ENCODE results near the gene EGFLAM. TPM values are rescaled to one million over a fixed set of nuclear protein-coding genes. Genes with fewer than 3 reads are reported as not detected.

The EGFLAM gene
- total and polyA plus RNA-seq, 2 donors (not counting 3 experiments of a cell fraction or from before 2014, with no cell fraction given) = 1.2 to 2.7 TPM

GRCh38 chr5:38259809-38260160 is 1.4 kb downstream of the EGFLAM start:
- no peak overlapping the region for H2AFZ ChIP-seq (ENCODE audit: low read depth, low read length)
- dilution Hi-C loops (cut with MboI; ENCODE audit: extremely low pct_ligation_motif_present, low sequenced_read_pairs) = no loop called here
- no peak for FAIRE-seq
- BruUV-seq (replicated peaks) = no TSS peak
- H3K27me3 ChIP-seq (ENCODE audit: control insufficient read depth in 2 of 2, insufficient read depth in 2 of 2, low read length in 2 of 2) = peaks cover 44 to 66% of the 10 kb centered on the region in 2 experiments
- H3K9me3 ChIP-seq (replicated peaks; ENCODE audit: control insufficient read depth, insufficient read depth, low read length) = no peaks in the 10 kb centered on the region
- intact Hi-C loops (cut with micrococcal nuclease) = no loop called here
- H4K20me1 ChIP-seq (replicated peaks; ENCODE audit: control insufficient read depth, extremely low read depth, insufficient read depth, low read length) = no peaks in the 10 kb centered on the region
- H3K4me3 ChIP-seq (replicated peaks in 1 of 3; ENCODE audit: insufficient read depth in 1 of 3, low read depth in 1 of 3, low read length in 3 of 3) = no peak overlapping the region
- CTCF ChIA-PET = interaction anchor here (1.0 kb wide), 1 partner anchor 11 kb away, joined by 3 read pairs; no protein-coding TSS in a partner anchor
- DNase-seq (ENCODE audit: low read depth, low spot score) = no peak
- POLR2A ChIA-PET = no interaction called here
- H3K79me2 ChIP-seq (ENCODE audit: control insufficient read depth, insufficient read depth, low read length) = no peaks in the 10 kb centered on the region
- H3K9ac ChIP-seq (replicated peaks; ENCODE audit: extremely low read depth, insufficient read depth, low read length) = no peak overlapping the region
- H3K4me2 ChIP-seq (ENCODE audit: insufficient read depth, low read length) = no peak overlapping the region
- H3K36me3 ChIP-seq (ENCODE audit: control insufficient read depth in 2 of 2, extremely low read depth in 1 of 2, insufficient read depth in 2 of 2, low read length in 2 of 2) = no peaks in the 10 kb centered on the region
- no peak for TF ChIP-seq FOS (IDR thresholded peaks at IDR 0.05; ENCODE audit: borderline replicate concordance, insufficient read depth, low read length)
- TF ChIP-seq MYC (IDR thresholded peaks at IDR 0.05; ENCODE audit: low read depth, low read length) = no peak
- no peak overlapping the region for H3K27ac ChIP-seq (ENCODE audit: insufficient read depth, low read depth, low read length)
- no peaks in the 10 kb centered on the region for H3K4me1 ChIP-seq (ENCODE audit: control insufficient read depth, extremely low read depth, insufficient read depth, low read length)
- no peaks in the 10 kb centered on the region for H3K9me1 ChIP-seq (replicated peaks; ENCODE audit: control insufficient read depth, extremely low read depth, insufficient read depth, low read length)

- FAIRE-seq (no peak), DNase-seq (ENCODE audit: low read depth, low spot score) (no peak)
- Histone ChIP-seq H3K27me3 (ENCODE audit: control insufficient read depth in 2 of 2, insufficient read depth in 2 of 2, low read length in 2 of 2) (peaks cover 28 to 41% of the 10 kb centered on the region in 2 experiments), H3K9ac (replicated peaks; ENCODE audit: extremely low read depth, insufficient read depth, low read length) (no peak overlapping the region), H3K4me1 (ENCODE audit: control insufficient read depth, extremely low read depth, insufficient read depth, low read length) (no peaks in the 10 kb centered on the region), H3K9me1 (replicated peaks; ENCODE audit: control insufficient read depth, extremely low read depth, insufficient read depth, low read length) (no peaks in the 10 kb centered on the region), H3K4me3 (replicated peaks in 1 of 3; ENCODE audit: insufficient read depth in 1 of 3, low read depth in 1 of 3, low read length in 3 of 3) (no peak overlapping the region), H3K27ac (ENCODE audit: insufficient read depth, low read depth, low read length) (no peak overlapping the region), H3K9me3 (replicated peaks; ENCODE audit: control insufficient read depth, insufficient read depth, low read length) (no peaks in the 10 kb centered on the region), H3K79me2 (ENCODE audit: control insufficient read depth, insufficient read depth, low read length) (no peaks in the 10 kb centered on the region), H2AFZ (ENCODE audit: low read depth, low read length) (no peak overlapping the region), H4K20me1 (replicated peaks; ENCODE audit: control insufficient read depth, extremely low read depth, insufficient read depth, low read length) (no peaks in the 10 kb centered on the region), H3K36me3 (ENCODE audit: control insufficient read depth in 2 of 2, extremely low read depth in 1 of 2, insufficient read depth in 2 of 2, low read length in 2 of 2) (no peaks in the 10 kb centered on the region), H3K4me2 (ENCODE audit: insufficient read depth, low read length) (no peak overlapping the region)
- dilution Hi-C loops (cut with MboI; ENCODE audit: extremely low pct_ligation_motif_present, low sequenced_read_pairs) = no loop called here
- ChIA-PET POLR2A (no interaction called here), CTCF (interaction anchor here (1.0 to 6.7 kb wide), 5 partner anchors 22 to 546 kb away, joined by 3 to 124 read pairs (median 3); no protein-coding TSS in a partner anchor)
- no TSS peak for BruUV-seq (replicated peaks)
- TF ChIP-seq MYC (IDR thresholded peaks at IDR 0.05; ENCODE audit: low read depth, low read length) (no peak), EZH2 (IDR thresholded peaks at IDR 0.05; ENCODE audit: borderline replicate concordance, low read depth, low read length, severe bottlenecking) (no peak), MAX (IDR thresholded peaks at IDR 0.05; ENCODE audit: insufficient read depth, insufficient read length) (no peak)
- intact Hi-C loops (cut with micrococcal nuclease) = no loop called here
Observed at GRCh38 chr5:38263983-38264382, 5.6 kb downstream of the EGFLAM start.
